ENCODE data around the gene SND1.

DNA sequence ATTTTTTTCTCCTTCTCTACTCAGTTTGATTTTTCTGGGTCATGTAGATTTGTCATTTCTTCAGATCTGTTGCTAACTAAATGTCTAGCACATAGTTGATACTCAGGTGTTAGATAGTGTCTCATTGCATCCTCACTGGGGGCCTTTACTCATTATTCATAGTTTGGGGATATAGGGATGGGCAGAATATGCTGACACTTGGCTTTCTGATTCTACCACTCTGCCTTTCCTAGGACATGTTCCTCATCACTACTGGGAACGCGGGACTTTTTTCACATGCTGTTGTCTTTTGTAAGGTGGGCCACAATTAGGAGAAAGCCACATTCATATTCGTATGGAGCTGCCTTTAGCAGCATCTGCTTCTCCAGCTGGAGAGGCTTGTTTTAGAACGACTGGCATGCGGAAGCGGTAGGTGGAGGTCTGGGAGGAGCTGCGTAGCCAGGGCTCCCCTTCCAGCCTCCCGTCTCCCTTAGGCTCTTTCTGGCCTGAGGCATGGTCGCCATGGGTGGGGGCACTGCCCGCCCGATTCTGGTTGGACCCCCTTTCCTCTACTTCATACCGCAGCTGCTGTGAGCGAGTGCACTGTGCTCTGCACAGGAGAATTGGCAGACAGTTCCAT is 78.8 kb downstream of the SND1 start:
- no peak for TF ChIP-seq JUND (IDR thresholded peaks at IDR 0.05)
- TF ChIP-seq, protein P1, sequence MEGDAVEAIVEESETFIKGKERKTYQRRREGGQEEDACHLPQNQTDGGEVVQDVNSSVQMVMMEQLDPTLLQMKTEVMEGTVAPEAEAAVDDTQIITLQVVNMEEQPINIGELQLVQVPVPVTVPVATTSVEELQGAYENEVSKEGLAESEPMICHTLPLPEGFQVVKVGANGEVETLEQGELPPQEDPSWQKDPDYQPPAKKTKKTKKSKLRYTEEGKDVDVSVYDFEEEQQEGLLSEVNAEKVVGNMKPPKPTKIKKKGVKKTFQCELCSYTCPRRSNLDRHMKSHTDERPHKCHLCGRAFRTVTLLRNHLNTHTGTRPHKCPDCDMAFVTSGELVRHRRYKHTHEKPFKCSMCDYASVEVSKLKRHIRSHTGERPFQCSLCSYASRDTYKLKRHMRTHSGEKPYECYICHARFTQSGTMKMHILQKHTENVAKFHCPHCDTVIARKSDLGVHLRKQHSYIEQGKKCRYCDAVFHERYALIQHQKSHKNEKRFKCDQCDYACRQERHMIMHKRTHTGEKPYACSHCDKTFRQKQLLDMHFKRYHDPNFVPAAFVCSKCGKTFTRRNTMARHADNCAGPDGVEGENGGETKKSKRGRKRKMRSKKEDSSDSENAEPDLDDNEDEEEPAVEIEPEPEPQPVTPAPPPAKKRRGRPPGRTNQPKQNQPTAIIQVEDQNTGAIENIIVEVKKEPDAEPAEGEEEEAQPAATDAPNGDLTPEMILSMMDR (IDR thresholded peaks at IDR 0.05; ENCODE audit: low read depth, low read length, missing input control), result no peak
- no peak for TF ChIP-seq TAF1 (conservative IDR thresholded peaks at IDR 0.05)
- no peak for TF ChIP-seq RXRA (IDR thresholded peaks at IDR 0.05)
- TF ChIP-seq FOXA2 (IDR thresholded peaks at IDR 0.05), result no peak
- TF ChIP-seq, protein P2, sequence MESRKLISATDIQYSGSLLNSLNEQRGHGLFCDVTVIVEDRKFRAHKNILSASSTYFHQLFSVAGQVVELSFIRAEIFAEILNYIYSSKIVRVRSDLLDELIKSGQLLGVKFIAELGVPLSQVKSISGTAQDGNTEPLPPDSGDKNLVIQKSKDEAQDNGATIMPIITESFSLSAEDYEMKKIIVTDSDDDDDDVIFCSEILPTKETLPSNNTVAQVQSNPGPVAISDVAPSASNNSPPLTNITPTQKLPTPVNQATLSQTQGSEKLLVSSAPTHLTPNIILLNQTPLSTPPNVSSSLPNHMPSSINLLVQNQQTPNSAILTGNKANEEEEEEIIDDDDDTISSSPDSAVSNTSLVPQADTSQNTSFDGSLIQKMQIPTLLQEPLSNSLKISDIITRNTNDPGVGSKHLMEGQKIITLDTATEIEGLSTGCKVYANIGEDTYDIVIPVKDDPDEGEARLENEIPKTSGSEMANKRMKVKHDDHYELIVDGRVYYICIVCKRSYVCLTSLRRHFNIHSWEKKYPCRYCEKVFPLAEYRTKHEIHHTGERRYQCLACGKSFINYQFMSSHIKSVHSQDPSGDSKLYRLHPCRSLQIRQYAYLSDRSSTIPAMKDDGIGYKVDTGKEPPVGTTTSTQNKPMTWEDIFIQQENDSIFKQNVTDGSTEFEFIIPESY (IDR thresholded peaks at IDR 0.05), result no peak
- no peak for TF ChIP-seq RAD21 (IDR thresholded peaks at IDR 0.05)
- TF ChIP-seq, protein P3, sequence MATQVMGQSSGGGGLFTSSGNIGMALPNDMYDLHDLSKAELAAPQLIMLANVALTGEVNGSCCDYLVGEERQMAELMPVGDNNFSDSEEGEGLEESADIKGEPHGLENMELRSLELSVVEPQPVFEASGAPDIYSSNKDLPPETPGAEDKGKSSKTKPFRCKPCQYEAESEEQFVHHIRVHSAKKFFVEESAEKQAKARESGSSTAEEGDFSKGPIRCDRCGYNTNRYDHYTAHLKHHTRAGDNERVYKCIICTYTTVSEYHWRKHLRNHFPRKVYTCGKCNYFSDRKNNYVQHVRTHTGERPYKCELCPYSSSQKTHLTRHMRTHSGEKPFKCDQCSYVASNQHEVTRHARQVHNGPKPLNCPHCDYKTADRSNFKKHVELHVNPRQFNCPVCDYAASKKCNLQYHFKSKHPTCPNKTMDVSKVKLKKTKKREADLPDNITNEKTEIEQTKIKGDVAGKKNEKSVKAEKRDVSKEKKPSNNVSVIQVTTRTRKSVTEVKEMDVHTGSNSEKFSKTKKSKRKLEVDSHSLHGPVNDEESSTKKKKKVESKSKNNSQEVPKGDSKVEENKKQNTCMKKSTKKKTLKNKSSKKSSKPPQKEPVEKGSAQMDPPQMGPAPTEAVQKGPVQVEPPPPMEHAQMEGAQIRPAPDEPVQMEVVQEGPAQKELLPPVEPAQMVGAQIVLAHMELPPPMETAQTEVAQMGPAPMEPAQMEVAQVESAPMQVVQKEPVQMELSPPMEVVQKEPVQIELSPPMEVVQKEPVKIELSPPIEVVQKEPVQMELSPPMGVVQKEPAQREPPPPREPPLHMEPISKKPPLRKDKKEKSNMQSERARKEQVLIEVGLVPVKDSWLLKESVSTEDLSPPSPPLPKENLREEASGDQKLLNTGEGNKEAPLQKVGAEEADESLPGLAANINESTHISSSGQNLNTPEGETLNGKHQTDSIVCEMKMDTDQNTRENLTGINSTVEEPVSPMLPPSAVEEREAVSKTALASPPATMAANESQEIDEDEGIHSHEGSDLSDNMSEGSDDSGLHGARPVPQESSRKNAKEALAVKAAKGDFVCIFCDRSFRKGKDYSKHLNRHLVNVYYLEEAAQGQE (IDR thresholded peaks at IDR 0.05), result no peak
- no peak for TF ChIP-seq GABPA (IDR thresholded peaks at IDR 0.05 in 1 of 2, conservative IDR thresholded peaks at IDR 0.05 in 1 of 2)
- no peak for TF ChIP-seq SP1 (IDR thresholded peaks at IDR 0.05)
- TF ChIP-seq EGR1 (IDR thresholded peaks at IDR 0.05; ENCODE audit: low read depth in 2 of 2), result no peak

All from liver (tissue), 3 donors.